Activated CD8-positive, alpha-beta memory T cell treated with anti-CD3 and anti-CD28 coated beads, Interleukin-2, amount 10 ng/mL, durations not matched to agents 7 days and 5 days (primary cell): Measurements from ENCODE around the gene ACACA. TPM values are rescaled to one million over a fixed set of nuclear protein-coding genes. Genes with fewer than 3 reads are reported as not detected.

Experiments
- ATAC-seq: fragments of 150-1000 bp; cut with Tn5 transposase; one replicate; pipeline ENCODE4 v1.10.0; 2021; ENCODE audit warnings: moderate library complexity
- CTCF ChIA-PET: fragments of 350-600 bp; sonication (Branson Sonifier 250); formaldehyde crosslinking; loops from one replicate; lab custom pipeline; 2021; ENCODE audit warnings: antibody characterized with exemption; lab: Charles Lee
- DNase-seq: peaks from one replicate; pipeline ENCODE4 v3.0.0-alpha.2; 2020
- H3K27ac Mint-ChIP-seq: one replicate; pipeline ENCODE4 v1.8.0; 2021; ENCODE audit warnings: mild to moderate bottlenecking, mixed read lengths
- H3K27me3 Mint-ChIP-seq: one replicate; pipeline ENCODE4 v1.8.0; 2021; ENCODE audit warnings: mixed read lengths
- H3K36me3 Mint-ChIP-seq: one replicate; pipeline ENCODE4 v1.8.0; 2021; ENCODE audit warnings: mild to moderate bottlenecking, mixed read lengths
- H3K4me1 Mint-ChIP-seq: one replicate; pipeline ENCODE4 v1.8.0; 2021; ENCODE audit warnings: mixed read lengths
- H3K4me3 Mint-ChIP-seq: one replicate; pipeline ENCODE4 v1.8.0; 2021; ENCODE audit warnings: mild to moderate bottlenecking, moderate library complexity, mixed read lengths
- H3K9me3 Mint-ChIP-seq: one replicate; pipeline ENCODE4 v1.8.0; 2022; ENCODE audit warnings: low read depth, mixed read lengths
- total RNA-seq, 2 experiments: library from RNA; stranded (reverse); gene quantifications; one replicate each; pipeline ENCODE4 v1.2.3, GENCODE V29; 2021

ACACA gene
- total RNA-seq, 2 experiments from 2014 or later, result 55.4 to 69.7 TPM

GRCh38 chr17:37037590-37038155 lies 369.0 kb downstream of the ACACA start:
- ATAC-seq (no peak), DNase-seq (no peak)
- CTCF ChIA-PET, result interaction anchor here (1.5 kb wide), 1 partner anchor 10 kb away, joined by 6 read pairs; no protein-coding TSS in a partner anchor

More at GRCh38 chr17:37037590-37038155, 369.0 kb downstream of the ACACA start:
- Mint-ChIP-seq H3K27ac (no peak overlapping the region), H3K9me3 (no peaks in the 10 kb centered on the region), H3K27me3 (no peaks in the 10 kb centered on the region), H3K4me3 (no peak overlapping the region), H3K36me3 (peaks cover 11% of the 10 kb centered on the region), H3K4me1 (no peaks in the 10 kb centered on the region)

Other genes starting within 250 kb of the ACACA start
- gene C17orf78, start 30.9 kb downstream of the ACACA start, total RNA-seq, result not detected
- 10 to 100 TPM; 42.2 to 50.4 TPM for gene TADA2A, start 50 bp upstream of the ACACA start, total RNA-seq
- 10 to 100 TPM; 11.4 to 16.9 TPM for gene DUSP14, start 83.1 kb upstream of the ACACA start, total RNA-seq
- gene SYNRG, start 202.6 kb upstream of the ACACA start, total RNA-seq, result 100 to 1,000 TPM in 1 of 2 experiments, 10 to 100 TPM in 1; 90.8 to 122 TPM
- 10 to 100 TPM; 27.7 to 35.9 TPM for gene DDX52, start 236.6 kb upstream of the ACACA start, total RNA-seq